B cell (primary cell): ENCODE results near the gene IFT88.

Source experiments
- CTCF ChIP-seq: fragments of 200-600 bp; IDR thresholded peaks from one replicate; pipeline ENCODE4 v1.8.0; 2022; ENCODE audit warnings: antibody characterized with exemption, mild to moderate bottlenecking
- EZH2 ChIP-seq: IDR thresholded peaks from 2 replicates; pipeline ENCODE4 v1.6.1; 2012; ENCODE audit warnings: borderline replicate concordance, low read depth, mild to moderate bottlenecking, moderate library complexity, low read length; ENCODE audit not compliant: insufficient read depth, poor library complexity, severe bottlenecking

DNA sequence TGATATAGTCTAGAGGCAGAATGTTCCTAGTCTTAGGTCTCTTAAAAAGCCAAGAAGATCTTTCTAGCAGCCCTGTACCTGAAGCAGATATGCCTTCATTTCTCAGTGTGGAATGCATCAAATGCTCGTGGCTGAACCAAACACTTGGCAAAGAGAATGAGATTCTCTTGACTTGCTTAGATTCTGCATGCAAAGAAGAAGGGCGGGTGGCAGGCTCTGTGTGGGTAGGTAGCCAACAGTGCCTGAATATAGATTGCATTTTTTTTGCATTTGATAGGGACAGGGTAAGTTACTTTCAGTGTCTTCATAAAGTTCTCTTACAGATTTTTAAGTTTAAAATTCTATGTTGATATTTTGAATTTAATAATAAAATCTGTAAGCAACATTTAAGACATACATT, 27.3 kb downstream of the IFT88 start:
- no peak for TF ChIP-seq CTCF
- no peak for TF ChIP-seq EZH2
